ENCODE data around the gene FAAP100. TPM values are rescaled to one million over a fixed set of nuclear protein-coding genes. Genes with fewer than 3 reads are reported as not detected.
"Not testable (repeated sequence)": the region's sequence is repeated elsewhere in the genome, so short reads cannot be mapped to it uniquely, and the experiment has no call there.

The FAAP100 gene, protein sequence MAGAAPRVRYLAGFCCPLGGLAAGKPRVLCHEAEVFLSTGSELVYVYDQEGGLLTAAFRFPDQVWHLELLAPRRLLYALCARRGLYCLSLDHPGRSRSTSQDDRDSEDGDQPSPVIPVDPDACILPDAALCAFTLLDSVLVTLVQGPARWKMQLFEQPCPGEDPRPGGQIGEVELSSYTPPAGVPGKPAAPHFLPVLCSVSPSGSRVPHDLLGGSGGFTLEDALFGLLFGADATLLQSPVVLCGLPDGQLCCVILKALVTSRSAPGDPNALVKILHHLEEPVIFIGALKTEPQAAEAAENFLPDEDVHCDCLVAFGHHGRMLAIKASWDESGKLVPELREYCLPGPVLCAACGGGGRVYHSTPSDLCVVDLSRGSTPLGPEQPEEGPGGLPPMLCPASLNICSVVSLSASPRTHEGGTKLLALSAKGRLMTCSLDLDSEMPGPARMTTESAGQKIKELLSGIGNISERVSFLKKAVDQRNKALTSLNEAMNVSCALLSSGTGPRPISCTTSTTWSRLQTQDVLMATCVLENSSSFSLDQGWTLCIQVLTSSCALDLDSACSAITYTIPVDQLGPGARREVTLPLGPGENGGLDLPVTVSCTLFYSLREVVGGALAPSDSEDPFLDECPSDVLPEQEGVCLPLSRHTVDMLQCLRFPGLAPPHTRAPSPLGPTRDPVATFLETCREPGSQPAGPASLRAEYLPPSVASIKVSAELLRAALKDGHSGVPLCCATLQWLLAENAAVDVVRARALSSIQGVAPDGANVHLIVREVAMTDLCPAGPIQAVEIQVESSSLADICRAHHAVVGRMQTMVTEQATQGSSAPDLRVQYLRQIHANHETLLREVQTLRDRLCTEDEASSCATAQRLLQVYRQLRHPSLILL
- 29.3 and 44.2 TPM in 2 replicates for total RNA-seq
- 28.0 TPM for polyA plus RNA-seq (2012)

DNA sequence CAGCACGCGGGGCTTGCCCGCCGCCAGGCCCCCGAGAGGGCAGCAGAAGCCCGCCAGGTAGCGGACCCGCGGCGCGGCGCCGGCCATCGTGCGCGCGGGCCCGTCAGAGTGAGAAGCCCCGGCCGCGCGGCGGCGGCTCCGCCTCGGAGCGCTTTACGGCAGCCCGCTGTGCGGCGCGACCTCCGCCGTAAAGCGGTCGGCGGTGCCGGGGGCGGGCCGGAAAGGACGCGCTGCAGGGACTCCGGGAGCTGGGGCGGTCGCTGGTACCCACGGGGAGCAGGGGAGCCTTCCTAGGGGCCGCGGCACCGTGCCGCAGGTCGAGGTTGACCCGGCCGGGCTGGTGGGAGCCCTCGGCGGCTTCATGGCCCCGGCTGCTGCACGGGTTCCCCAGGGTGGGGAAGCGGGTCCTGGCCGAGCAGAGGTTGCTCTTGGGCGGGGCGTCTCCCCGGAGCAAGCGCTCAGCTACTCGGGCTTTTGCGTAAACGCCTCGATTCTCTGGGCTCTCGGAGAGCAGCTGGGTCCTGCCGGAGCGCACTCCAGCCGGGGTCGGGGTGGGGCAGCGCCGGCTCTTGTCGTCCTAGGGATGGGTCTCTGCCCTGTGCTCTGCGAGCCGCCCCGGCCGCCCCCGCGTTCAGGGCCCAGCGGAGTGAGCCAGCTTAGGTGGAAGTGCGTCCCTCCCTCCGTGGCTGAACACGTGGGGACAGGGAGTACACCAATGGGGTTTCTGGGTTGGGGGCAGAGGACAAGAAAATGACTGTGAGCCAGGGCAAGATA is at the start of gene FAAP100:
Gene FAAP100, minus strand, starts transcription at position 110 of the 774 bp plus-strand sequence. Its CDS starts 23 bp downstream, at position 87.
- peak; percentile 81 for DNase-seq (ENCODE audit: low read depth)

DNA sequence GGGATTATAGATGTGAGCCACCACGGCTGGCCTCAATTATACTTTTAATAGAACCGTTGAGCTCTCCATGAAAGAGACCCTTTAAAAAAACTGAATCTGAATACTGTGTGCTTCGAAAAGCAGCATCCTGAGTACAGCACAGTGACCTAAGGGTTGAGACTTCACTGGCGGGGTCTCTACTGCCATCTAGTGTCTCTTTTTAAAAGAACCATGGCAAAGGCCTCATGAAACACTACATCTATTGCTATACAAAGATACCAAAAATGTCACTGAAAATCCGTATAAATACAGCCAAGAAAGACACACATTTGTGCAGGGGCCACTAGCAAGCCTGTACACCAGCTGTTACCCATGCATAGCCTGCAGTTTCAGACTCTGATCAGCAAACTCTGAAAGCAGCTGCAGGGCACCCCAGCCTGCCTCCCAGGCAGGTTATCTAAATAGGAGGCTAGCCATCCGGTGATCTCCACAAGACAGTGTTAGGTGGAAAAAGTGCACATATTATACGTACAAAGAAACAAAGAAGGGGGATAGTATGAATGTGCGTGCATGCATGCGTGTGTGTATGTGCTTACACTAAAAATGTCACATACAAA is 49.5 kb upstream of the FAAP100 start:
- DNase-seq (ENCODE audit: low read depth), result peak; percentile 75

DNA sequence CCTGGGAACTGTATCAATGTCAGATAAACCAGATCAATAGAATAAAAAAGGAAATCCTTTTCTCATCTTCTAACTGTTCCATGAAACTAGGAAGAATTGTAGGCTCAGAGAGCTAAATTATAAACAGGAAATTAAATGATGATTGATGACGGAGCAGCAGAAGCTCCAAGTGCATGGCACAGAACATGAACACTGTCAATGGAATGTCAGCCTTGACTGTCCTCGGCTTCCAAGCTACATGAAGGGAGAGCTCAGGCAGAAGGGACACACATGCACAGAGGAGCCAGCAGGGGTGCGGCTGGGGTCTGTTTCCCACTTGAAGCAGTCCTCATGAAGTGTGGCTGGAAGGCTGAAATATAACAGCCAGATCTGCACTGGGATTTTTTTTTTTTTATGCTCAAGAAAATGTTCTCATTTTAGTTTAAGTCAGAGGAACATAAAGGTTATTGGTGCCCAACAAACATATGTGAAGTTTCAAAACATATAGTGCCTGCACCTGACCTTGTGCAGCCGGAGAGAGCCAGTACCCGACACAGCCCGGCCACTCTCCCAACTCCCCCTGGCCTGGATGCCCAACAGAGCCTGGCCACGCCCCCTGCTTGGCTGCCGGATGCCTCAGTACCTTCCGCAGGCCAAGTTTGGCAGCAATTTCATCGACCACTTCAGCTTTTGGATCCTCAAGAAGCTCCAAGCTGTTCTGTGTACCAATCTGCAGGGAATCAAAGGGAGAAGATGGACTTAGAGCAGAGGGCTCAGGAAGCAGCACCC is 47.8 kb upstream of the FAAP100 start:
- DNase-seq (ENCODE audit: low read depth), result no peak

DNA sequence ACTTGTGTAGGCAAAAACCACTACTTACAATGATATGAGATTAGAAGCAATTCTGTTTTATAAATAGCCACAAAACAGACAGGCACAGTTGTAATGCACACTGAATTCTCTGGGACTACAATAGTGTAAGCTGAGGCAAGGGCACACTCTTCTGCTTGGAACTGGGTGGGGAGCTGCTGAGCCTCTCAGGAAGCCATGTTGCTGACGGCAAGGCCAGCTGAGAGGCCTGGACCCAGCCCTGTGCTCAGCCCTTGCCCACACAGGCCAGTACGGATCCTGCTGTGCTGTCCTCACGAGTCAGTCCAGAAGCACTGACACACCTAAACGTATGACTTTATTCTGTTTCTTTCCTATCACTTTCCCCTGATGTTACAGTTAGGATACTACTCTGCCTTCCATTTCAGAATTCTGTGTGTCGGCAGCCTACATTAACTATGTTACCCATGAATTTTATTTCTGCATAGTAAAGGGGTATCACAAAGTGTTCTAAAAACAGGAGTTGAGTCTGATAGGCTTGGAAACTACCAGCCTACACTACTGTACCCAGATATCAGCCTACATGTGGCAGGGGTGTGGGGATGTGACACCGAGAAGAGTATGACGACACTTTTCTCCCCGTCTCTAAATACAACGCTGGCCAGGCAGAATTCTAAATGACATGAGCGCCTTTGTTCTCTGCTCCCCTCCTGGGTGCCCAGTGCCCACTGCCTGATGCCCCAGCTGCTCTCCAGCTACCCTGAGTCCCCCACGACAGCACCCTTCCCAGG is 41.1 kb upstream of the FAAP100 start:
- peak; percentile 40 for DNase-seq (ENCODE audit: low read depth)

DNA sequence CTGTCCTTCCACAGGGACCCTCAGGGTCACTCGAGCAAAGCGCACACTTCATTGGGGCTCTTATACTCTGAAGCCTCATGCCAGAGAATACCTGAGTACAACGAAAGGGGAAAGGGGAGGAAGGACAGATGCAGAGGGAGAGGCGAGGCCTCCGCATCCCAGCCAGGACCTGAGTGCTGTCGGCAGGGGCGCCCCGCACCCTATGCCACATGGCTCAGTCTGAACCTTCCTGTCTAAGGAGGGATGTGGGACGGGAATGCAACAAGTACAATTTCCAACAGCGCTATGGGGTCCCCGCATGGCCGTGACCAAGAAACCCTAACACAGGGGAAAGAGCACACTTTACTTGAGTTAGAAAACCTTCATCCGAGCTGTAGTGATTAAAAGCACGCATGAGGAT is 39.8 kb upstream of the FAAP100 start:
- no peak for DNase-seq (ENCODE audit: low read depth)

DNA sequence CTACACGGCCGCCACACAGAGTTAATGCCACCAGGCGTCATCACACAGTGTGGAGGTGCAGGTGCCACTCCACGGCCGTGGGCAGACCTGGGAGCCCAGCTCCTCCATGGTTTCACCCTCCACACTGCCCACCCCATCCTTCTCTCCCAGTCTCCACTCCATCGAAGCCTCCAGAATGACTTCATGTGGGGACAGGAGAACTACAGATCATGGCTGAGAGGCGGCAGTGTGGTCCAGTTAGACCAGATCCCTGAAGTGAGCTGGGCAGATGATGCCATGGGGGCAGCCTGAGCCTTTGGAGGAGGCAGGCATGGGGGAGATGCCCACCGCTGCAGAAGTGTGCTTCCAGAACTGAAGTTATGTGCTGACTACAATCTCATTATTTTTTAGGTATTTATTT is 38.0 kb upstream of the FAAP100 start:
- no peak for DNase-seq (ENCODE audit: low read depth)

DNA sequence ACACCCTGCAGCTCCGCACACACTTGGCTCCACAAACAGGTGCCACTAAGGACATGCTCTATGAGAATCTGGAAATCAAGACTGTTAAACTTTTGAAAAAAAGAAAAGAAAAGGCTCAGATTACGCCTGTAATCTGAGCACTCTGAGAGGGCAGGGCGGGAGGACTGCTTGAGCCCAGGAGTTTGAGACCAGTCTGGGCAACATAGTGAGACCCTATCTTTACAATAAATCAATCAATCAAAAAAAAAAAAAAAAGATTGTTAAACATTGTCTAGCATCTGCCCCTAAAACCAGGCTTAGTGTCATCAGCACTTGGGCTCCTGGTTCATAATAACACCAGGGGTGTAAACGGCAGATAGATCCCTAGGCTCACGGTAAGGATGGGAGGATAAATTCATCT is 37.5 kb upstream of the FAAP100 start:
- no peak for DNase-seq (ENCODE audit: low read depth)

DNA sequence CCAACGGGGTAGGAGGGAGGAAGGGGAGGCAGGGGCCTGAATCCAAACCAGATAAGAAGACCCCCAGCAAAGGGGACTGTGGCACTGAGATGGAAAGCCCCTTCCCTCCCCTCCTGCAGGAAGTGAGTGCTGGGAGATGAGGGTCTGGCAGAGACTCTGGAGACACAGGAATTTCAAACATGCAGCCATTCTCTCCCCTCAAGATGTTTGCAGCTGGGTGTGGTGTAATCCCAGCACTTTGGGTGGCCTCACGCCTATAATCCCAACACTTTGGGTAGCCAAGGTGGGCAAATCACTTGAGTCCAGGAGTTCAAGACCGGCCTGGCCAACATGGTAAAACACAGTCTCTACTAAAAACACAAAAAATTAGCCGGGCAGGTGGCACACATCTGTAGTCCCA is 33.9 kb upstream of the FAAP100 start:
- DNase-seq (ENCODE audit: low read depth), result no peak

DNA sequence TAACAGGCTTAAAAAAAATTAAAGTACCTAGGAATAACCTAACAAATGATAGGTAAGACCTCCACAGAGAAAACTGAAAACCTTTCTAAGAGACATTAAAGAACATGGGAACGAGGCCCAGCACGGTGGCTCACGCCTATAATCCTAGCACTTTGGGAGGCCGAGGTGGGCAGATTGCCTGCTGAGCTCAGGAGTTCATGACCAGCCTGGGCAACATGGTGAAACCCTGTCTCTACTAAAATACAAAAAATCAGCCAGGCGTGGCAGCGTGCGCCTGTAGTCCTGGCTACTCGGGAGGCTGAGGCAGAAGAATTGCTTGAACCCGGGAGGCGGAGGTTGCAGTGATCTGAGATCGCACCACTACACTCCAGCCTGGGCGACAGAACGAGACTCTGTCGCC is 32.6 kb upstream of the FAAP100 start:
- DNase-seq (ENCODE audit: low read depth), result not testable (repeated sequence)

DNA sequence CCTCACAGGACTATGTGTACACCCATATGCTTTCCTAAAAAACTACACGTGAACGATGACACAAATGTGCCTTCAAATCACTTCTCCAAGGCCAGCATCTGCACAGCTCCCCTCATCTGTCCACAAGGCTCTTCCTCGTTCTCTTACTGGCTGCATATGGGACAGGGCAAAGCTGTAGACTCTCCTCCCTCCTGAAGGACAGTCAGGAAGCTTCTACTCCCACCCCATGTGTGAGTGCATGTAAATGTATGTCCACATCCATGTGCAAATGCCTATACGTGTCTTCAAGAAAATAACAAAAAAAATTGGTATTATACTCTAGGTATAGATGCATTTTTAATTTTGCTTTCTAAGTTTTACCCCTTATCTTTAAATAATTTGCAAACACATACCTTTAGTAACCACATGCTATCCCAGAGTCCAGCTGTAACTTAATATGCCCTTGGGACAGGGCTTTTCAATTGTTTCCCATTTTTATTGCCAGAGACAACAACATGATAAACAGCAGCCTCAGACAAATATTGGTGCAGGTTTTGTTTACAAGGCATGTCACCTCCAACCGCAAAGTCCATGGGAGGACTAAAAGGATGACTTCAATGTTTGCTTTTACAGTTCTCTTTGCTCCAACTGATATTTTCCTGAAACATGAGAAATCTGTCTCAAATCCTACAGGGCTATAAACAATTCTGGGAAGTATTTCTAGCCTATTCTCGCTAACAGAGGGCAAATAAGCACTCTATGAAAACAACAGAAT is 31.6 kb upstream of the FAAP100 start:
- no peak for DNase-seq (ENCODE audit: low read depth)

DNA sequence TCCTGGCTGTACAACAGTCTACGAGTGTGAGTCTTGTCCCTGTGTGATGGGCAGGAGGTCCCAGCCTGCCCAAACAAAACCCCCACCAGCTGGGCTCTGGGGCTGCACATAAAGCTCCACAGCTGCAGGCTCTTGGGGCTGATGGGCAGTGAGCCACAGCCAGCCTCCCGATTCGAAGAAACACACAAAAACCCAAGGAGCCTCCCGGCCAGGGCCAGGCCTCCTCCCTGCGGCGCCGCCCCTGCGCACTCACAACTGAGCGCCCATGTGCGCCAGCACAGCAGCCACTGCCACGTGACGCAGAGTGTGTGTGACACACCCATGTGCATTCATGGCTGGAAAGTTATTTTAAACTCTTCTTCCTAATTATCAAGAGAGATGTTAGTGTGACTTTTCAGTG is 30.6 kb upstream of the FAAP100 start:
- no peak for DNase-seq (ENCODE audit: low read depth)

DNA sequence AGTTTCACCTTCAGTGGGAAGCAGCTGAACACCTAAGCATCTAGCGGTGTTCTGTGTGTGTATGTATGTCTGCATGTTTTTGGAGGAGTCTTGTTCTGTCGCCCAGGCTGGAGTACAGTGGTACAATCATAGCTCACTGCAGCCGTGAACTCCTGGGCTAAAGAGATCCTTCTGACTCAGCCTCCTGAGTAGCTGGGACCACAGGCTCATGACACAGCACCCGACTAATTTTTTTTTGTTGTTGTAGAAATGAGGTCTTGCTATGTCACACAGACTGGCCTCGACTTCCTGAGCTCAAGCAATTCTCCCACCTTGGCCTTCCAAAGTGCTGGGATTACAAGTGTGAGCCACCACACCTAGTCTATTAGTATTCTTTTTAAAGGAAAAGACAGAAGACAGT is 30.2 kb upstream of the FAAP100 start:
- no peak for DNase-seq (ENCODE audit: low read depth)

DNA sequence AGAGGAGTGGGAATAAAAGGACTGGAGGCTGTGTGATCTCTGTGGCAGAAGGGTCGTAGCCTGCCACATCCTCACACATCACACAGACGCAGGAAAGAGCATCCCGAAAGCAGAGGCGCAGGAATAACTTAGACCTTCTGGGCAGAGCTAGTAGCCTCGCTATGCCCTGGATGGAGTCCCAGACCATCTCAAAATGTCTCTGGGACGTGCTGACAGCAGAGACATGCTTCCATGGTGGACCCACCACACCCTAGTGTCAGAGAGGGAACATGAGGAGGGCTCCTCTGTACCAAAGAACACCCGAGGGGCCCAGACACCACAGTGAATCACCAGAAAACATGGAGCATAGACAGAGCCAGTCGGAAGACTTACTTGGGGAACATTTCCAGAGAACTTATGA is 29.6 kb upstream of the FAAP100 start:
- DNase-seq (ENCODE audit: low read depth), result no peak

DNA sequence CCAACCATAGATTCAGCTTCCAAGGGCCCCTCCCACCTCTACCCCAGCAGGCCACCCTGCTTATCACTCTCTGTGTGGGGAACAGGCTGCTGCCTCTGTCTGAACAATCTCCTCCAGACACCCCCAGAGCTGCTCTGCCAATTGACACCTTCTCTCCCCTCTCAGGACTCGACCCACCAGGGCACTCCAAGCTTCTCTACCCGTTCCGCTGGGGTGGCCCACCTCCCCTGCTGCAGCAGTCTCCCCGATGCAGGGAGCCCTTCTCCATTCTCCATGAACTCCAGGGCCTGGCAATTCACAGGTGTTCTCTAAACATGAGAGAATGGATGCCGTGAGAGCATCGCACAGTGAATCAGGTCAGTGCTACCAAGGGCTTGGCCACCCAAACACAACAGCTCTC is 28.3 kb upstream of the FAAP100 start:
- no peak for DNase-seq (ENCODE audit: low read depth)

DNA sequence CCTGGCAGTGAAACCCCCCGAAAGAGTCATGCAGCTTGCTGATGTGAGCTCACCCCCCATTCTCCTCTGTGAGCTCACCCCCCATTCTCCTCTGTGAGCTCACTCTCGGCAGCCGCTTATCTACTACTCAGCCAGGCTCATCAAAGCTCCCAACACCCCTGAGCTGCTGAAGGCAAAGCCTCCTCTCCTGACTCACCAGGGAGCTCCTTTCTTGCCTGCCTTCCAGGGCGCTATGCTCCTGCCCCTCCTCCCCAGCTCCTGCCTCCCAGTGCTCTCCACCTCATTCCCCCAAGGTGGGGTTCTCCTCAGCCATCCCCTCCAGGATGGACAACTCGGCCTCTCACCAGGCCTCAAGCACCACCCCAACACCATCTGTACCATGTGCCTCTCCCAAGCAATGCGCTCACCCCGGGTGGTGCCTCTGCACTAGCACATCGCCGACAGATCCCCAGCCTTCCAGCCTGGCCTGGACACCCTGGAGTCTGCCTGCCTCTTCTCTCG is 27.7 kb upstream of the FAAP100 start:
- no peak for DNase-seq (ENCODE audit: low read depth)

DNA sequence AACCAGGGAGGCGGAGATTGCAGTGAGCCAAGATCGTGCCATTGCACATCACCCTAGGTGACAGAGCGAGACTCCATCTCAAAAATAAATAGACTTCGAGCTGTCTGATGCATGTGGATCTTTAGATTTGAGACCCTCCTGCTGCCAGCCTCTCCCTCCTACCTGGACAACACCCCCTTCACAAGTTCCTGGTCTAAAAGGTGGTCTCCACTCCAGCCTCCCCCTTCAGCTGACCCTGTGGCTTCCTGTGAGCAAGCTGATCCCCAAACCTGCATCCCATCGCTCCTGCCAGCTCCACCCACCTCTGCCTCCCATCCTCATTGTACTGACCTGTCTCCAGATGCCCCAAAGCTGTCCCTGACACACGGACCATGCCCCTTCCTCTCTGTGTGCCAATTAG is 27.1 kb upstream of the FAAP100 start:
- DNase-seq (ENCODE audit: low read depth), result no peak

DNA sequence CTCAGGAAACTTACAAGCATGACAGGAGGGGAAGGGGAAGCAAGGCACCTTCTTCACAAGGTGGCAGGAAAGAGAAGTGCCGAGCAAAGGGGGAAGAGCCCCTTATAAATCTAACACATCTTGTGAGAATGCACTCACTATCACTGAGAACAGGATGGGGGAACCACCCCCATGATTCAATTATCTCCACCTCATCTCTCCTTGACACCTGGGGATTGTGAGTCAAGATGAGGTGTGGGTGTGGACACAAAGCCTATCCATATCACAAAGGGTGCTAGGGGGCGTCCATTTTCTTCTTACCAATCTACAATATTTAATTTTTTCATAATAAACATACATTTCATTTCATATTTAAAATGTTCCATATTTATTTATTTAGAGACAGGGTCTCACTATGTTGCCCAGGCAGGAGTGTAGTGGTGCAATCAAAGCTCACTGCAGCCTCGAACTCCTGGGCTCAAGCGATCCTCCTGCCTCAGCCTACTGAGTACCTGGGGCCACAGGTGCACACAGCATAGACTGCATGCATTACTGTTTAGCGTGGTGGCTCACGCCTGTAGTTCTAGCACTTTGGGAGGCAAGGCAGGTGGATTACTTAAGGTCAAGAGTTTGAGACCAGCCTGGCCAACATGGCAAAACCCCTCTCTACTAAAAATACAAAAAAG is 26.5 kb upstream of the FAAP100 start:
- no peak for DNase-seq (ENCODE audit: low read depth)

DNA sequence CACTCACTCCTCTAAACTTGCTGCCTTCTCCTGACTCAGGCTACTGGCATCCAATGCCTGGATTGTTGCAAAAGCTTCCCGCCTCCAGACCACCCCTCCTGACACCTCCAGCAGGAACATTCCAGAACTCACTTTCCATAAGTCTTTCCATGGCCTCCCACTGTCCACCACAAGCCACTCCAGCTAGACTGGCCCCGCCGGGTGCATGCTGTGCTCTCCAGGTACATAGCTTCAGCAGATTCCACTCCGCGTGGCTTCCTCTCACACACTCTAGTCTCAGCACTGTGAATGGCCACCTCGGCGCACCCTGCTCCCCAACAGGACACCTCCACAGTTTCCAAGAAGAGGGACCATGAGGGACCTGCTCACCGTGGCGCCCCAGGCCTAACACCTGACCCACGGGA is 25.9 kb upstream of the FAAP100 start:
- no peak for DNase-seq (ENCODE audit: low read depth)

Data from myocyte (in vitro differentiated cells).